HG03045 (cell line): Measurements from ENCODE around the gene CREB3L2.
A peak's percentile ranks its signal among the peaks of the same experiment; 100 is the strongest.
"Not testable (repeated sequence)": the region's sequence is repeated elsewhere in the genome, so short reads cannot be mapped to it uniquely, and the experiment has no call there.

Experiments used
- ATAC-seq: cut with Tn5 transposase; IDR thresholded peaks from one replicate; pipeline ENCODE4 v1.9.1; 2021; ENCODE audit warnings: mild to moderate bottlenecking, moderate library complexity; ENCODE audit not compliant: unreplicated experiment

Gene CREB3L2

DNA sequence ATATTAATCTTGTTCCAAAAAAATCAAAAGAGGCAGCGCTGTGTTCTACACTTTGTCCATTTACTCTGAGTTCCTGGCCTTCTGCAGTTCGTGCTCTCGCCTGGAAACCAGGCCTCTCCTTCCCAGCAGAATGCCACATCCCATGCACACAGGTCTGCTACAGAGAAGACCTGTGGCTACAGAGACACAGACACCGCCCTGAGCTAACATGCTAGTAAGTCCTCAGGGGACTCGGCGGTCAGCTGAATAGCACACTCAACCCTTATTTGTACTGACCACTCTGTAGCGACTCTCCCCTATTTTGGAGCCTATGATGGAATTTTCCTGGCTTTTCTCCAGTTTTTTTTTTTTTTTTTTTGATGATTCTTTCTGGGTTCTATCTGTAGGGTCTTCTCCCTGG is 12.8 kb downstream of the CREB3L2 start:
- no peak for ATAC-seq

DNA sequence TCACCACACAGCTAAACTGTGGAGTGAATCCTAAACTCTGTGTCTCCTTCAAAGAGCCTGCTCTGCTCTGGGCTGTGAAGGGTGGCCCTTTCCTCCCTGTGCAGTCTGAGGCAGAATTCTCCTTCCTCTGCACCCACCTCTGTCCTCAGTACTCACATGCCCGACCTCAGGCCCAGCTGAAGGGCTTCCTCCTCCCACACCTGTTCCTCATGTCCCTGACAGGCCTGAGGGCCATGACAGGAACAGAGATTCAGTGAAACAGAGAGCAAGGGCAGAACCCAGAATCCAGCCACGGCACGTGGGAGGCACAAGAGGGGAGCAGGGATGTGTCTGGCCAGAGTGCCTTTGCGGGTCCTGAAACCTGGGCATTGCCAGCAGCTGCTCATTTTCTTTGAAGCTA is 13.9 kb downstream of the CREB3L2 start:
- peak; percentile 59 for ATAC-seq

- ATAC-seq: no peak
Observed at GRCh38 chr7:137987563-137987962, 14.3 kb downstream of the CREB3L2 start.

DNA sequence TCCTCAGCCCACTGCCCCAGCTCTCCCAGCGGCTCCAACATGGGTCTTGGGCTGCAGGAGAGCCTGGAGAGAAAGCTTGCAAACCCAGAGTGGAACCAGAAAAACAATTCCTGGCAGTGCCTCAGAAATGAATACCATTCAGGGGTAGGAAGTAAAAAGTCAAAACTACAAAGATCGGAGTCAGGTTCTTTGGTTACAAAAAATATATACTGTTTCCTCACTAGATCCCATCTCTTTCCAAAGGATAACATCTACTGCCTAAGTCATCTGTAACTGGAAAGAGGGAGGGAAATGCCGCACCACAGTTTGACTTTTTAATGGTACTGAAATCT is 14.9 kb downstream of the CREB3L2 start:
- no peak for ATAC-seq

GRCh38 chr7:137986252-137987017 is 15.5 kb downstream of the CREB3L2 start:
- ATAC-seq: no peak

DNA sequence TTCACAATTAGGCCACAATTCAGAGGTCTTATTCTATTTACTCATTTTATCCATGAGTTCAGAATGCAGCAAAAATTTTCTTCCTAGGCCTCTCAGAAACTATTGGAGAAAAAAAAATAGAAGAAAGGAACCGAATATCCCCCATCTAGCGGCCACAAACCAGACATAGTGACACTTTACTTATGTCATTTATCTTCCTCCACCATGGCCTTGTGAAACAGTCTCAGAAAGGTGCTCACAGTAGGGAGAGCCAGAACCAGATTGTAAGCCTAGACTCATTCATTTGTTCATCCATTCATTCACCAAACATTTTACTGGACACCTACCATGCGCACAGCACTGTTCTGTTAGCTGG is 16.0 kb downstream of the CREB3L2 start:
- peak; percentile 43 for ATAC-seq

GRCh38 chr7:137985253-137985896 is 16.5 kb downstream of the CREB3L2 start:
- ATAC-seq: peak; percentile 44

DNA sequence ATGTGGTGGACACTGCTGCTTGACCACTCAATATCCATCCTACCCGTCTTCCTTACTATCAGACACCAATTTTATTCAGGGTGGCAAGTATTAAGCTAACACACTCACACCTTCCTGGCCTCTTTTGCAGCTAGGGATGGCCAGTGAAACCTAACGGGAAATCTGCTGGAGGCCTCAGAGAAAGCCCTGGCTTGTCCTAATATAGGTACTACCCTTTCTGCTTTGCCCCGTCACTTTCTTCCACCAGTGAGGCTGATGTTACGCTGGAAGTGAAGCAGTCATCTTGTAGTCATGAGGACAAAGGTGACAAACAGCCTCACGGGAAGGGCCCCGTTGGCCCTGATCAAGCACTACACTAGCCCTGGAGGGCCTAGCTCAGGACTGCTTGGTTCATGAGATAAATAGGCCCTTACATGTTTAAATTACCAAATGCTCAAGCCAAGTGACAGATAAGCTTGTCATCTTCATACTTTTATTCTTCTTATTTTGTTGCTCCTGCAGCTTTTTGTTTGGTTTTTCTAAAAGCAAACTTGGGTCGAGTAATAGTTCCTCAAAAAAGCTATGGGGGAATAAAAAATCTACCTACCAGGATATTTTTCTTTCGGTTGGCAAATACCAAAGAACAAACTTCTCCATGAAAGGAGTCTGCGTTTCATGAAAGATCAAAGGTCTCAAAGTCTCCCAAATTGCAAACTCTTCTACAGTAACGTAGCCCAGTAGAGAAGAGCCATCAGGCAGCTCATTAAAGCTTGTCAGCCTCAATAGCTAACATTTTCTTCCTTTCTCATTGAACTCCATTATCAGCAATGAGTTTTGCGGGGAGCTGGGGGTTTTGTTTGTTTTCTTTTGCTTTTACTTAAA is 17.5 kb downstream of the CREB3L2 start:
- ATAC-seq: no peak

GRCh38 chr7:137983323-137984008 is 18.4 kb downstream of the CREB3L2 start:
- ATAC-seq: no peak

DNA sequence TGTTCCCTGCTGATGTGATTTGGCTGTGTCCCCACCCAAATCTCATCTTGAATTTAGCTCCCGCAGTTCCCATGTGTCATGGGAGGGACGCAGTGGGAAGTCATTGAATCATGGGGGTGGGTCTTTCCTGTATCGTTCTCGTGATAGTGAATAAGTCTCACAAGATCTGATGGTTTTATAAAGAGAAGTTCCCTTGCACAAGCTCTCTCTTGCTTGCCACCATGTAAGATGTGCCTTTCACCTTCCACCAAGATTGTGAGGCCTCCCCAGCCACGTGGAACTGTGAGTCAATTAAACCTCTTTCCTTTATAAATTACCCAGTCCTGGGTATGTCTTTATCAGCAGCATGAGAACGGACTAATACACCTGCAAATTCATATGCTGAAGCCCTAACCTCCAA is 19.5 kb downstream of the CREB3L2 start:
- not testable (repeated sequence) for ATAC-seq

DNA sequence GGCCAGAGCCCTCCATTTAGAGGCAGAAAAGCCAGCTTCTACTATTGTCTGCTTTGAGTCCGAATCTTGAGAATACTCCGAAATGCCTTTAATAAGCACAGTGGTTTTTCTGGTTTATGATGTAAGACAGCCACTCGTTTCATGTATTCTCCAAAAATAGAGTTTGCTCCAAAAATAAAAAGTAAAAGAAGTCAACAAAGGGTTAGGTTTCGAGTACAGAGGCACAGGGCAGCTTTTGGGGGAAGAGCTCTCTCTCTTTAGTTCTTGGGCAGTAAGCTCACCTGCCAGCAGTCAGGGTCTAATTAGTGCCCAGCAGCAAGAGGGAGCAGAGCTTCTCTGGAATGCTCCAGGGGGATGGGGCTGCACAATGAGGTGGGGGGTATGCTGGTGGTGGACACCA is 20.2 kb downstream of the CREB3L2 start:
- ATAC-seq: peak; percentile 61

DNA sequence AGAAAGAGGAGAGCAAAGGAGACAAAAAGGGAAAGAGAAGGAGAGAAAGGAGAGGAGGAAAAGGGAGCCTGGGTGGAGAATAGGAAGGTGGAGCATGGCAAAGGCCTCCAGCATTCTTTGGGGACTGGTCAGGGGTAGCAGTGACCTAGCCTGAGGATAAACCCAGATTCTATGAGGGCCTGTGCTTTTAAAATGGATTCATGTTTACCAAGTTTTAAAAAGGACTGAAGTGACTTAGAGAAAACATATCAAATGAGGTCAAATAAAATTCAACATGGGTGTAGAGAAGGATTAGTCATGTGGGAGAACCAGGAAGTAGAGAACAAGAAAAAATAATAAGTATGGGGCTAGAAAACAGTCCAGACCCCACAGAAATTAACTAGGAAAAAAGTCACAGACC is 20.7 kb downstream of the CREB3L2 start:
- ATAC-seq: no peak

DNA sequence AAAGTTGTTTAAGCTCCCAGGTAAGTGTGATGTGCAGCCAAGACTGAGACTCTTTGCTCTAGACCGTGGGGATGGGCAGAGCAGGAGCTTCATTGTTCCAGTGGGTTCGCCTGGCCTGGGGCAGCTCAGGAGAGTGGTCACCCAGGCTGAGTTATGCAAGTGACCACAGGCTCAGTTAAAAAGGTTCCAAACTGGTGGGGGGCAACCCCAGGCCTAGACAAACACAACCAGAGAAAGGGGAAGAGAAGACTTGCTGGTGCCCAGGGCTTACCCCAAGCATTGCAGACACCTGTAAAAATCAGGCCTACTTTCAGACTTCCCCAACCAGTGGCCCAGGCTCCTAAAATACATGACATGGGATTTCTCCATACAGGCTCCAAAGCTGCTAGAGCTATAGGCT is 21.6 kb downstream of the CREB3L2 start:
- no peak for ATAC-seq

GRCh38 chr7:137978464-137979237 is 23.2 kb downstream of the CREB3L2 start:
- no peak for ATAC-seq

- ATAC-seq: no peak
Observed at GRCh38 chr7:137977173-137977572, 24.7 kb downstream of the CREB3L2 start.

- ATAC-seq: no peak
Observed at GRCh38 chr7:137976696-137977095, 25.2 kb downstream of the CREB3L2 start.

DNA sequence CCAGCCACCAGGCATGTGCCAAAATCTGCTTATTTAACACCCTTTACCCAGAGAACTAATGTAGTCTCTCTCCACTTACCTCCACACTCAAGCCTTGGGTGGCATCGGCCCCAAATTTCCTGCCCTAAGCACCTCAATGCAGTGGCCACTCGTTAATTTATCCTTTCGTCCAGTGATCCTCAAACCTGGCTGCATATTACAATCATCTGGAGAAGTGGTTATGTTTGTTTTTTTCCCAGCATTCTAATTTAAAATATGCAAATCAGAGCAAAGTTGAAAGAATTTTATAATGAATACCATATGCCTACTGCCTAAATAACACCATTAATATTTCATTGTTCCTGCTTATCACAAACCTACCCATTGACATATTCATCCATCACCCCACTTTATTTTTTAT is 25.7 kb downstream of the CREB3L2 start:
- no peak for ATAC-seq

DNA sequence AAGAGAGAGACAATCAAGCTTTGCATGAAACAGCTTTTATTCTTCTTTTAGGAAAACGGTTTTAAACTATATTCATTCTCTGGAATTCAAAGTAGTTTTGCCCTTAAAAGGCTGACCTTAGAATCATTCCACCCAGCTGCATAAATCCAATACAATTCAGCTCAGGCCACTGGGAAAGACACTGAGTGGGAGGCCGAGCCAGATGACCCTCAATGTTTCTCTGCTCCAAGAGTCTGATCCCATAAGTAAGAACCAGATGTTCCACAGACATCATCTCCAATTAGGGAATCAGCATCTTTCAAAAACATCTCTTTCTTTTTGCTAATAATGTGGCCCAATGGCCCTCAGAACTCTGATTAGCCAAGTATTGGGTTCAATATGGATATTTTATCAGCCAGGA is 26.1 kb downstream of the CREB3L2 start:
- ATAC-seq: no peak

GRCh38 chr7:137975221-137975620 is 26.7 kb downstream of the CREB3L2 start:
- ATAC-seq: peak; percentile 71

- no peak for ATAC-seq
Observed at GRCh38 chr7:137974766-137975165, 27.1 kb downstream of the CREB3L2 start.
